Measurements from ENCODE around the gene USP11. TPM values are rescaled to one million over a fixed set of nuclear protein-coding genes. Genes with fewer than 3 reads are reported as not detected.

The USP11 gene
- total and polyA plus RNA-seq, 2 of the 4 experiments (the other 2 are of a cell fraction), result 33.5 to 59.7 TPM

DNA sequence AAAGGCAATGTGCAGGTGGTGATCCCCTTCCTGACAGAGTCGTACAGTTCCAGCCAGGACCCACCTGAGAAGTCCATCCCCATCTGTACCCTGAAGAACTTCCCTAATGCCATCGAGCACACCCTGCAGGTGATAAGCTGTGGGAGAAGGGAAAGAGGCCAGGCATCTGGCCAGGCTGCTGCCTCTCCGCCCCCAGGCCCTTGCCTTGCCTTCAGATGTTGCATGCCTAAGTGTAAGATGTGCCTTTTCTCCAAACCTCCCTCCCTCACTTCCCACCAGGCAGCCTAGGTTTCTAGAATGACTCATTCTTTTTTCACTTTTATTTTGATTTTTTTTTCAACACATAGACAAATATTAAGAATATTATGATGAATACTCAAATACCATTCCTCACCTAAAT lies 26.5 kb upstream of the USP11 start:
- Histone ChIP-seq H3K27ac (ENCODE audit: insufficient read depth, low read length) (no peak overlapping the region), H3K4me2 (ENCODE audit: low read depth, low read length) (no peak overlapping the region), H2BK120ac (ENCODE audit: low read depth, low read length) (no peak overlapping the region), H2BK20ac (ENCODE audit: low read depth, low read length) (no peak overlapping the region), H4K5ac (ENCODE audit: low read depth, low read length) (no peak overlapping the region), H3K4me1 (ENCODE audit: control insufficient read depth, insufficient read depth, low read length) (no peaks in the 10 kb centered on the region), H3K9me3 (ENCODE audit: control insufficient read depth, insufficient read depth, low read length) (no peaks in the 10 kb centered on the region), H2AK9ac (replicated peaks; ENCODE audit: low read depth, low read length, poor library complexity) (no peak overlapping the region), H3K9ac (ENCODE audit: low read depth, low read length) (no peak overlapping the region), H3K56ac (ENCODE audit: extremely low read depth, insufficient read depth, low read length) (no peak overlapping the region), H4K20me1 (ENCODE audit: insufficient read depth, low read length) (peaks cover 50% of the 10 kb centered on the region), H3K23ac (ENCODE audit: low read depth, low read length) (no peak overlapping the region), H3K36me3 (ENCODE audit: control insufficient read depth, insufficient read depth, low read length) (peaks cover 86% of the 10 kb centered on the region), H3K4ac (ENCODE audit: low read depth, low read length) (no peak overlapping the region), H4K8ac (ENCODE audit: low read depth in 2 of 2, low read length in 2 of 2) (no peak overlapping the region), H4K91ac (ENCODE audit: insufficient read depth, low read depth, low read length) (no peak overlapping the region), H3K4me3 (ENCODE audit: insufficient read depth, low read depth, low read length) (no peak overlapping the region), H3K27me3 (ENCODE audit: control insufficient read depth, insufficient read depth, low read length) (no peaks in the 10 kb centered on the region; the same call in 1 of the 2 replicates), H3K9me1 (ENCODE audit: insufficient read depth, low read length) (no peaks in the 10 kb centered on the region), H2AFZ (replicated peaks; ENCODE audit: low read length, poor library complexity) (no peak overlapping the region), H3K79me1 (ENCODE audit: low read depth in 1 of 2, low read length in 2 of 2) (peaks cover 15 to 37% of the 10 kb centered on the region in 2 experiments; a peak in 3 of 4 replicates), H3K18ac (ENCODE audit: low read depth, low read length) (no peak overlapping the region), H2AK5ac (ENCODE audit: low read depth, low read length) (no peak overlapping the region), H2BK15ac (ENCODE audit: low read depth, low read length) (no peak overlapping the region), H2BK5ac (ENCODE audit: low read depth, low read length, poor library complexity, severe bottlenecking) (no peak overlapping the region), H3K14ac (replicated peaks; ENCODE audit: low read depth, low read length) (no peak overlapping the region)
- in situ Hi-C loops (cut with MboI; ENCODE audit: low sequenced_read_pairs), result loop anchor here (25.0 kb wide), 1 partner anchor 431 kb away; the partner anchor contains the start of gene CFP
- dilution Hi-C loops (cut with HindIII; ENCODE audit: low sequenced_read_pairs, unreplicated experiment), result no loop called here
- no TSS peak for BruUV-seq (replicated peaks)
- ChIA-PET CTCF (no interaction called here), POLR2A (ENCODE audit: unreplicated experiment) (no interaction called here)
- DNase-seq (peak; percentile 47), ATAC-seq (ENCODE audit: low read depth) (peak; percentile 64)
- no CpG with 5 or more reads among the region's 3 CpGs for WGBS, 2 experiments (ENCODE audit: extremely low coverage in 2 of 2, insufficient read length in 1 of 2)
- intact Hi-C loops (cut with micrococcal nuclease), result no loop called here
- TF ChIP-seq RCOR1 (IDR thresholded peaks at IDR 0.05; ENCODE audit: insufficient replicate concordance, low read length), result no peak
- TF ChIP-seq, protein P1, sequence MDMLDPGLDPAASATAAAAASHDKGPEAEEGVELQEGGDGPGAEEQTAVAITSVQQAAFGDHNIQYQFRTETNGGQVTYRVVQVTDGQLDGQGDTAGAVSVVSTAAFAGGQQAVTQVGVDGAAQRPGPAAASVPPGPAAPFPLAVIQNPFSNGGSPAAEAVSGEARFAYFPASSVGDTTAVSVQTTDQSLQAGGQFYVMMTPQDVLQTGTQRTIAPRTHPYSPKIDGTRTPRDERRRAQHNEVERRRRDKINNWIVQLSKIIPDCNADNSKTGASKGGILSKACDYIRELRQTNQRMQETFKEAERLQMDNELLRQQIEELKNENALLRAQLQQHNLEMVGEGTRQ (IDR thresholded peaks at IDR 0.05; ENCODE audit: low read depth, low read length), result no peak
- TF ChIP-seq NFE2L2 (IDR thresholded peaks at IDR 0.05; ENCODE audit: low read depth, low read length), result no peak
- TF ChIP-seq FOS (IDR thresholded peaks at IDR 0.05; ENCODE audit: low read depth, low read length), result no peak
- TF ChIP-seq RFX5 (IDR thresholded peaks at IDR 0.05; ENCODE audit: low read depth, low read length), result no peak
- TF ChIP-seq MAZ (IDR thresholded peaks at IDR 0.05; ENCODE audit: borderline replicate concordance, low read depth, low read length), result no peak

Measured in IMR-90 (cell line).